Measurements from ENCODE around the gene ZFP92.

The ZFP92 gene

GRCh38 chrX:153408871-153409351, 2.4 kb upstream of the ZFP92 start:
- no peak for DNase-seq (ENCODE audit: low read depth)

DNA sequence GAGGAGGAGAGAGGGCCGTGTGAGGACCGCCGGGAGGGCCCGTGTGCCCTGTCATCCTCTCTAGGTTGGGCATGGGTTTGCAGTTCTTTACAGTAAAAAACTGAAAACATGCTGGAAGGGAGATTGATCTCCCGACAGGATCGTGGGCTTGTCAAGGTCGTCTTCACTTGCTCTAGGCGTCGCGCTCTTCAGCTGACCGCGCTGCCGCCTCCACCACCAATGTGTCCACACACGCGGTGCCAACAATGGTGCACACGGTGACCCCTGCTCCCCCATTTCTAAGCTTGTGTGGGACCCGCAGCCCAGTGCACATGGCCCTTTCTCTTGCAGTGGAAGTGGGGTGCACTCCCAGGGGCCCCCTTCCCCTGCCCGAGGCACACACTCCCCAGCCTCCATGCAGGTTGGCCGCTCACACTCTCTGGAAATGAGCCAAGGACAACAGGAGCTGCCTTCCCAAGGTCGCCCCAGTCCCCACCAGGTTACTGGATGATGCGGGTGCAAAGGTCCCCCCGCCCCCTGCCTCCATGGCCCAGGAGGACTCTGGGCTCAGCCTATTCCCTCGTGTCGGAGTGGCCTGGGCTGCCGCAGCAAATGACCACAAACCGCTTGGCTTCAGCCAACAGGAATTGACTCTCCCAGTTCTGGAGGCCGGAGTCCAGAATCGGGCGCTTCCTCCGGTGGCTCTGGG, 1.7 kb upstream of the ZFP92 start:
- DNase-seq (ENCODE audit: low read depth): no peak

GRCh38 chrX:153410373-153410772, 899 bp upstream of the ZFP92 start:
- DNase-seq (ENCODE audit: low read depth): no peak

GRCh38 chrX:153410888-153411254, 401 bp upstream of the ZFP92 start:
- DNase-seq (ENCODE audit: low read depth): no peak

GRCh38 chrX:153411988-153412574, 809 bp downstream of the ZFP92 start:
- no peak for DNase-seq (ENCODE audit: low read depth)

- DNase-seq (ENCODE audit: low read depth): no peak
Measured at GRCh38 chrX:153412746-153413720, 1.8 kb downstream of the ZFP92 start.

DNA sequence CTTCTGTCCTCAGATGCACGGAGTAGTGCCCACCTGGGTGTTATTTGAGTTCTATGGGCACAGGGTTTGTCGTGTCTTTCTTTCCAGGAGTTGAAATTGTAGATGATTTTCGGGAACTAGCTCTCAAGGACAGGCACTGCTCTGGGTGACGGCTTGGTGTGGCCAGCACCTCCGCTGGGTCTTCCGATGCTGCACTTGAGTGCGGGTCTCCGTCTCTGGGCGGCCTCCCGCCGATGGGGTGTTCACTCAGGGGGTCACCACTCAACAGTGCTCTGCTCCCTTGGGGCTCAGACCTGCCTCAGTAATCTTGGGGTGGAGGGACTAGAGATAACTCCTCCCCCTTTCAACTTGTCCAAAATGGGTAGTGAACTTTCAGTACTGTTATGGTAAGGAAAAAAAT, 2.5 kb downstream of the ZFP92 start:
- DNase-seq (ENCODE audit: low read depth): no peak

DNA sequence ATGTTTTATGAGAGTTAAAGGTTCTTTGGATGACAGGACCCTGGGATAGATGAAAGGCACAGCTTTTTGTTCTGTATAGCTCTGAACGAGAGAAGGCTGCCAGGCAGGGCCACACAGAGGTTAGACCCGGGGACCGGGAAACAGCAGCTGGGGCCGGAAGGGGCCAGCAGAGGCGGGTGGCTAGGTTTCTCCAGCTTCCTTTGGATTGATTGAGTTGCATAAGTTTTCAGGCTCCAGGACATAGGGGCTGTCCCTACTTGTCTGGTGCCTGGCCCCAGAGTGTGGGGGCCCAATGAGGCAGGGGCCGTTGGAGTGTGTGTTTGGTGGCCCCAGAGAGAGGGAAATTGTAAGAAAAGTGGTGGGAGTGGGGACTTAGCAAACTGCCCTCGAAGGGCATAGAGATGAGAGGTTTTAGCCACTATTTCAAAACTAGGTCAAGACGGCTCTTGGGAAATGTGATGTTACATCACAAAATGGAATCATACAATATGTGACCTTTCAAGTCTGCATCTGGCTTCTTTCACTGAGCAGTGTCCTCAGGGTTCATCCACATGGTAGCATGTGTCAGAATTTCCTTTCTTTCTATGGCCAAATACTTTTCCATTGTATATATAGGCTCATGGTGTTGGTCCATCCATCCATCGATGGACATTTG, 3.7 kb downstream of the ZFP92 start:
- no peak for DNase-seq (ENCODE audit: low read depth)

- DNase-seq (ENCODE audit: low read depth): no peak
Measured at GRCh38 chrX:153416781-153417450, 5.6 kb downstream of the ZFP92 start.

DNA sequence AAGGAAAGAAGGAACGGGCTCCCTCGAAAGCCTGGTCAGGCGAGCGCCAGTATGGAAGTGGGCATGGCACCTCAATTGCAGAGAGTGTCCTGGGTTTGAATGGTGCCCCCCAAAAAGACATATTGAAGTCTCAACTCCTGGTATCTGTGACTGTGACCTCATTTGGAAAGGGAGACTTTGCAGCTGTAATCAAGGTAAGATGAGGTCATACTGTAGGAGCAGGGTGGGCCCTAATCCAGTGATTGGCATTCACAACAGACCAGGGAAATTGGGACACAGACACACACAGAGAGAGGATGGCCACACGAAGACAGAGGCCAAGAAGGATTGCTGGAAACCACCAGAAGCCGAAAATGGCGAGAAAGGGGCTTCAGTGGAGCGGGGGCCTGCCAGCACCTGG, 6.4 kb downstream of the ZFP92 start:
- no peak for DNase-seq (ENCODE audit: low read depth)

DNA sequence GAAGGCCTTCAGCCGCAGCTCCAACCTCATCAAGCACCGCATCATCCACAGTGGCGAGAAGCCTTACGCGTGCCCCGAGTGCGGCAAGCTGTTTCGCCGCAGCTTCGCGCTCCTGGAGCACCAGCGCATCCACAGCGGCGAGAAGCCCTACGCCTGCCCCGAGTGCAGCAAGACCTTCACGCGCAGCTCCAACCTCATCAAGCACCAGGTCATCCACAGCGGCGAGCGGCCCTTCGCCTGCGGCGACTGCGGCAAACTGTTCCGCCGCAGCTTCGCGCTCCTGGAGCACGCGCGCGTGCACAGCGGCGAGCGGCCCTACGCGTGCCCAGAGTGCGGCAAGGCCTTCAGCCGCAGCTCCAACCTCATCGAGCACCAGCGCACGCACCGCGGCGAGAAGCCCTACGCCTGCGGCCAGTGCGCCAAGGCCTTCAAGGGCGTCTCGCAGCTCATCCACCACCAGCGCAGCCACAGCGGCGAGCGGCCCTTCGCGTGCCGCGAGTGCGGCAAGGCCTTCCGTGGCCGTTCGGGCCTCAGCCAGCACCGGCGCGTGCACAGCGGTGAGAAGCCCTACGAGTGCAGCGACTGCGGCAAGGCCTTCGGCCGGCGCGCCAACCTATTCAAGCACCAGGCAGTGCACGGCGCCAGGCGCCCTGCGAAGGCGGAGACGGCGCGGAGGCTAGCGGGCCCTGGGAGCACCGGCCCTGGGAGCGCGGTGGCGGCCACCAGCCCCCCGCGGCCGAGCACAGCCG, 9.8 kb downstream of the ZFP92 start:
- no peak for DNase-seq (ENCODE audit: low read depth)

DNA sequence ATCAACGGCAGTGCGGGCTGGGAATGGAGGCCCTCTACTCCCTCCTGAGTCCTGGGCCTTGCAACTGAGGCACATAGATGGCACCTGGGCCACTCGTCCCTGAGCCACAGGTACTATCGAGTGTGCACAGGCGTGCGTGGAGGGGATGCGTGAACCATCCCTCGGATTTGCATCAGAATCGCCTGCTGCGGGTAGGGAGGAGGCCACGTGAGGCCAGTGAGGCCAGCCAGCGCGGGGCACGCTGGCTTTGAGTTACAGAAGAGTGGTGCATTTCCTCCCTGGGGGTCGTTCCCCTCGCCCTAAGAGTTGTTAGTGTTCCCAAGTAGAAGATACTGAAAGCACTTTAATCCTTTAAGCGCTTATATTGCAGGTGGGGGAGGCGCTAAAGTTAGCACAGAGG, 10.6 kb downstream of the ZFP92 start:
- no peak for DNase-seq (ENCODE audit: low read depth)

GRCh38 chrX:153423652-153424051, 12.4 kb downstream of the ZFP92 start:
- DNase-seq (ENCODE audit: low read depth): no peak

- no peak for DNase-seq (ENCODE audit: low read depth)
Measured at GRCh38 chrX:153426204-153426603, 14.9 kb downstream of the ZFP92 start.

GRCh38 chrX:153430796-153431195, 19.5 kb downstream of the ZFP92 start:
- no peak for DNase-seq (ENCODE audit: low read depth)

- no peak for DNase-seq (ENCODE audit: low read depth)
Measured at GRCh38 chrX:153433161-153433680, 21.9 kb downstream of the ZFP92 start.

DNA sequence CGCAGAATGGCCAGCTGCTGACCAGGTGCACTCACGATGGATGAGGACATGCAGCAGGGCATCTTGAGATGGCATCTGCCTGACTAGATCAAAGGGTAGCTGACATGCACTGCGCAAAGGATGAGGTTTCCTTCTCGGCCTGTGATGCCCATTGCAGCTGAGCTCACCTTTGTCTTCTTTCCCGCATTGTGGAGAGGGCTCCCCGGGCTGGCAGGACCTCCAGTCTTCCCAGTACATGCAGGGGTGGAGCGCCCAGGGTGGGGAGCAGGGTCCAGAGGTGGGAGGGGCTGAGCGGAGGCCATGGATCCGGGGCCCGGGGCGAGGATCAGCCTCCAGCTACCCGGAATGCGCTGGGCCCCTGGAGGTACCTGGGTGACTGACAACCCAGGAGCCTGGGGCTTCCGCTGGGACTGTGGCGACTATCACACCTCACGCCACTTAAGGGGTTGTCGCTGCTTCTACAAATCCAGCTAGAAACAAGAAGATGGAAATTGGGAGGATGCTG, 22.6 kb downstream of the ZFP92 start:
- DNase-seq (ENCODE audit: low read depth): no peak

DNA sequence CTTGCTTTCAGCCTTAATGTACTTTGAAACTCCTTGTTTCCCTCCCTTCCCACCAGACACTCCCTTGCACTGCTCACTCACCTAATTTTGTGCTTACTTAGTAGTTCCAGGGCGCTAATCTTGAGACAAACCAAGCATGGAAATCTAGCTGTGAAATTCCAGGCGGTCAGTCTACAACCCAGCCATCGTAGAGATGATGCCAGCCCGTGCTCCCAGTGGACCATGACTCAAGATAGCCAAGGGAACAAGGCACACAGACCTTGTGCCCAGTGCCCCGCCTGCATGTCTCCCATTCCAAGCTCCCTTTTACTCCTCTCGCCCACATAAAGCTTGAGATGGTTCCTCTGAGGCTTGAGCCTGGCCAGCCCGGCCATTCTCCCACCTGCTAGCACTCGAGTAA, 23.5 kb downstream of the ZFP92 start:
- DNase-seq (ENCODE audit: low read depth): no peak

GRCh38 chrX:153435845-153436244, 24.6 kb downstream of the ZFP92 start:
- DNase-seq (ENCODE audit: low read depth): no peak

GRCh38 chrX:153438532-153438931, 27.3 kb downstream of the ZFP92 start:
- DNase-seq (ENCODE audit: low read depth): no peak

GRCh38 chrX:153439977-153440376, 28.7 kb downstream of the ZFP92 start:
- DNase-seq (ENCODE audit: low read depth): no peak

All from activated T-cell treated with anti-CD3 and anti-CD28 coated beads for 1 hour (primary cell).